CD4-positive, alpha-beta T cell treated with Interleukin-17A for 4 hours (primary cell): Measurements from ENCODE around the gene ADIG.

Experiments used
- DNase-seq: peaks from one replicate; pipeline ENCODE4 v3.0.0-alpha.2; 2020; ENCODE audit warnings: mixed read lengths

The ADIG gene

DNA sequence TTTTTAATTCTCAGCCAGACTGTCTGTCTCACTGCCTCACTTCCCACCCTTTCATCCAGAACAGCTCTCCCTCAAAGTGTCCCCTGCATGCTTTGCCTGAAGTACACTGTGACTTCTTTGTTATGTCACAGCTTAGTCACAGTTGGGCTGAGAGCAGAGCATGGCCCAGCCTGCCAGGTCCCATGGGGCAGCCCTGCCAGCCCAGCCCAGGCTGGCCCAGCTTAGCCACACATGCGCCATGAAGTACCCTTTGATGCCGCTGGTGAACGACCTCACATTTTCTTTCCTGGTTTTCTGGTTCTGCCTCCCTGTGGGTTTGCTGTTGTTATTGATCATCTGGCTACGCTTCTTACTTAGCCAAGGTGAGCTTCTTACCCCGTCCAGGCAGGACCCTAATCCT, at the start of gene ADIG:
ADIG (plus strand) TSS at position 185 of the 400 bp plus-strand sequence; CDS start at position 239, 54 bp downstream.
- no peak for DNase-seq

DNA sequence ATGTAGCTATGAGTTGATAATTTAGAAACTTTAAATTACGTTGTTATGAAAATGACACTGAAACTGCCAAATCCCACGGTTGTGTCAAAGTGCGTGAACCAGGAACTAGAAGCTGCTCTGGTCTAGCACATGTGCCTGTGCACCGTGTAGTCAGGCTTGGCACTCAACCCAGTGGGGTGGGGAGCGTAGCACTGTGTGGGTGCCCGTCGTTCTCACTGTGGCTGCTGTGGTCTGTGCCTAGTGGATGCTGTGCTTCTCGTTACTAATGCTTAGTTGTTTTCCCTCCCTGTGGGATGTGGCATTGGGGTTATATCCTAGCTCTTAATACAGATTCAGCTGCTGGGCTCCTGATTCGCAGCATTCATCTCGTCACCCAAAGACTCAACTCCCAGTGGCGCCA, 46.2 kb upstream of the ADIG start:
- DNase-seq: no peak

DNA sequence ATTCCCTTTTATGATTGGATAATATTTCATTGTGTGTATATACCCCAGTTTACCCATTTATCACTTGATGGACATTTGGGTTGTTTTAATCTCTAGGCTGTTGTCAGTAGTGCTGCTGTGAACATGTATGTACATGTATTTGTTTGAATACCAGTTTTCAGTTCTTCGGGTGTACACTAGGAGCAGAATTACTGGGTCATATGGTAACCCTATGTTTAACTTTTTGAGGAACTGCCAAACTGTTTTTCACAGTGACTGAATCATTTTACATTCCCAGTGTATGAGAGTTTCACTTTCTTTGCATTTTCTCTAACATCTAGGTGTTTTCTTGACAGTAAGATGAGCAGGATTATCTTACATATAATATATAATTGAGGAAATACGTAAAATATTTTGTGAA, 44.7 kb upstream of the ADIG start:
- DNase-seq: no peak

DNA sequence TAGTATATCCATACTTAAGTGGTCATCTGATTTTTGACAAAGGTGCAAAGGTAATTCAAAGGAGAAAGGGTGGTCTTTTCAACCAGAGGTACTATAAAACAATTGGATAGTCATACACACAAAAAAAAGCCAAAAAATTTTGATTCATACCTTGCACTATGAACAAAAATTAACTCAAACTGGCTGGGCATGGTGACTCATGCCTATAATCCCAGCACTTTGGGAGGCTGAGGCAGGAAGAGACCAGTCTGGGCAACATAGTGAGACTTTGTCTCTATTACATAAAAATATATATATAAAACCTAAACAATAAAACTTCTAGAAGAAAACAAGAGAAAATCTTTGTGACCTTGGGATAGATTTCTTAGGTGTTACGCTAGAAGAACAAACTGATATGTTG, 43.8 kb upstream of the ADIG start:
- DNase-seq: no peak

DNA sequence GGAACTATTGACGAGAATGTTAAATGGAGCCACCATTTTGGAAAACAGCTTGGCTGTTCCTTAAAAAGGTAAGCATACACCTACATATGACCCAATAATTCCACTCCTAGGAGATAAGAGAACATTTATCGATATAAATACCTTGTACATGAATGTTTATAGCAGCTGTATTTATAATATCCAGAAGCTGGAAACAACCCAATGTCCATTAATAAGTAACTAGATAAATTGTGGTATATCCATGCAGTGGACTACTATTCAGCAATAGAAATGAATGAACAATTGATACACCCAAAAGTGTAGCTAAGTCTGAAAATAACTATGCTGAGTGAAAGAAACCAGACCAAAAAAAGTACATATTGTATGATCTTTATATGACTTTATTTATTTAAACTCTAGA, 42.2 kb upstream of the ADIG start:
- no peak for DNase-seq

DNA sequence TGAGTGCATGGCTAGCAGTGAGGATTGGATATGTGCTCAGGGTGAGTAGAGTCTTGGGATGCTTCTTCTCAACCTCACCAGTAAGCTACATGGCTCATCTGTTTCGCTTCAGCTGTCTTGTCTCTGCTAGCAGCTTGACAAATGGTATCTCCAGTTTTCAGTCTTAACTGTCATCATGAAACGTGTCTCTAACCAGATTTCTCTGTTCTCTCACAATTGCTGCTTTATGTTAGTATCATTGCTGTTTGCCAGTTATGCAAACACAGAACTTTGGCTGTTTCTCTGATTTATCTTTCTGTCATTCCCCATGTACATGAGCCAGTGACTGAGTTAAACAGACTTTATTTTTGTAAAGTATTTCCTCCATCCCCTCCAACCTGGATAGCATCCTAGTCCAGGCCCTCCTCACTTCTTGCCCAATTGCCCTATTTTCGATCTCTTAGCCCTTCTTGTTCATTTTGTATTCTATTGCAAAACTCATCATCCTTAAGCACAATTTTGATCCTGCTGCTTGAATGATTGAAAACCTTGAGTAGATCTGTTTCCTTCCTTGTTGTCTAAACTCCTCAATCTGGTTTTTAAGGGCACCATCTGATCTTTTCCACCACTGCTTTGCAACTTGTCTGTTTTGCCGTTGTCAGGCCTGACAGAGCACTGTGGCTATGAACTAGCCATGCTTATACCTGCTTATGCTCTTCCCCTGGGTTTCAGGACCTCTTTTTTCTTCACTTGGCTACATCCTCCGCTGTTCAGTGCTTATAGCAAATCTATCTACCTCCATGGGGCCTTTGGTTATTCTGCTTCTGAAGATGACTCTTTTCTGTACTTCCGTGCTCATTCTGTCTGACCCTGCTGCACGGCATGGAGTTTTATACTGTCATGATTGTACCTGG, 37.7 kb upstream of the ADIG start:
- DNase-seq: no peak

DNA sequence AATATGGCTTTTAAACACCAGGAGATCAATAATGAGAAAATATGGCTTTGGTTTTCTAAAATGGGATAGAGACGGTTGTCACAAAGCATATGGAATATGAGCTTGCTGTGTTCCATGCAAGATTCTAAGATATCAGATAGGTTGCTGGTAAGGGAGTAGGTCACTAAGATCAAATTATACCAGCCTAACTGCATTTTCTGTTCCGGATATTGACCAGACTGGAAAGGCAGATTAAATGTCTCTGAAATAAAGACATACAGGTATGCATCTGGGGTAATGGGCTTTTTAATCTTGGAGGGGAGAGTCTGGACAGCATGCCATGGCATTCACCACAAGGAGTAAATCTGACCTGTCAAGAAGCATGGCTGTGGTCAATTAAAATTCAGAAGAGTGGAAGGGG, 35.2 kb upstream of the ADIG start:
- DNase-seq: no peak

DNA sequence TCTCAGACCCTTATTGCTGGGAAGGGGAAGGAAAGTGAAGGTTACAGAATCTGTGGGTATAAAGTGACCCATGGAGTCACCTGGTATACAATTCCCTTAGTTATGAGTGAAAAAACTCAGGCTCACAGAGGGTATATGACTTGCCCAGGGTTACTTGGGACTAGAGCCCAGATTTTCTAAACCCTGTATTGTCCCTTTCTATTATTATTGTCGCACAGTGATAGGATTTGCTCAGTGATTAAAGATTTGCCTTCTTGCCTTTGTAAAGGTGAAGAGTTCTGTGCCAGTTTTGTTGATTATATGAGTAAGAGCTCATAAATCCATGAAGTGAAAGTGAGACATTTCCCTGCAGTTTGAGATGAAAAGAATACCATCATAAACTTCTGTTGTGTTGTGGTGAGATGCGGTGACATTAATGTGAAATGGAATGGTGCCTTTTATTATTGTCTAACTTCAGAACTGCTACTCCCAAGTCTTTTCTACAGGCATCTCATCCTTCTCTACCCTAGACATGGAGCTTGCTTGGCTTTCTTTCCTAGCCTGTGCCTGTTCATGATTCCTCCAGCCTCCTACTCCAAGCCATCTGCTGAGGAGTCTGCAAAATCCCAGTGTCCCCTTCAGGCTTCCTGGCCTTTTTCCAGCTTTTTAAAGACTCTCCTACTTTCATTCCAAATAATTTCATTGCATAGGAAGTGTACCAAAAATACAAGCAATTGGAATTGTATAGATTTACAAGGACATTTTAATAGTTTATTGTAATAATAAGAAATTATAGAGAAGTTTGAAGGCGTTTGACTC, 33.5 kb upstream of the ADIG start:
- DNase-seq: no peak

DNA sequence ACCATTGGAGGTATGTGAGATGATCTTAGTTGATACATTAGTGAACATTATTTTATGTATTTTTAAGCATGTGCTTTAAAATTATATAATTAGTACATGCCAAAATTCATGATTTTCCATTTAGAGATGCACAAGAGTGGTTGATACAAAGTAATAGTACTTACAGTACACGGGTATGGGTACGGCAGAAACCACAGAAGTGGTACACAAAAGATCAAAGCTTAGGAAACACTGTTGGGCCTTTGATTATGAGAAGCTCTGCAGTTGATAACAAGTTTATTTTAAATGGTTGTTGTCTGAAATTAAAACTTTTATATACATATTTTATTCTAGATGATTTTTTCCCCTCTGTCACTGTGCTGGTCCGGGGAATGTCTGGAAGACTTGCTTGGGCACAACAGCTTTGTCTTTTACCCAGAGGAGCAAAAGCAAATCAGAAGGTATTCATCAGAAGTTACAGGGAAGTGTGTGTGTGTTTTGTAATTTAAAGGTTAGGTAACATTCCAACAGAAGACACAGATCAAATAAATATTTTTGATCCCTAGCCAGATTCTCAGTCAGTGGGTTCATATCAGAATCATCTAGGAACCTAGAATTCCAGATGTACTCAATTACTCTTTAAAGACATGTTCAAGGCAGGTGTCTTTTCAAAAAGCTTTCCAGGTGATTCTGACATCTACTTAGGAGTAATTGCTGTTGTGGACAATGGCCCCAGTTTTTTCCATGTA, 32.5 kb upstream of the ADIG start:
- no peak for DNase-seq

DNA sequence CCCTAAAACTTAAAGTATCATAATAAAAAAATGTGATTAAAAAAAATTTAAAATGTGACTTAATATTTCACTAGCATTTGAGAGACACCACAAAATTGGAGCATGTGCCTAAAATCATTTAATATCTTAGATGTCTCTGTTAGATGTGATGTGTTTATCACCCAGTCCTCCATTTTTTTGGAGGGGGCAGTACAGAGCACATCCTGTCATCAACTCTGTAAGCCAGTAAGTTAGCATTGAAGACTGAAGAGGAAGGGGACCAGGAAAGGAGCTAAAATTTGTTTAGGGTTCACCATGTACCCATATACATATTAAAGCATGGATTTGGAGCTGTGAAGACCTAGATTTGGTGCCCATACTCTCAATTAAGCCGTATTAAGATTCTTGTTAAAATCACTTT, 30.7 kb upstream of the ADIG start:
- no peak for DNase-seq

DNA sequence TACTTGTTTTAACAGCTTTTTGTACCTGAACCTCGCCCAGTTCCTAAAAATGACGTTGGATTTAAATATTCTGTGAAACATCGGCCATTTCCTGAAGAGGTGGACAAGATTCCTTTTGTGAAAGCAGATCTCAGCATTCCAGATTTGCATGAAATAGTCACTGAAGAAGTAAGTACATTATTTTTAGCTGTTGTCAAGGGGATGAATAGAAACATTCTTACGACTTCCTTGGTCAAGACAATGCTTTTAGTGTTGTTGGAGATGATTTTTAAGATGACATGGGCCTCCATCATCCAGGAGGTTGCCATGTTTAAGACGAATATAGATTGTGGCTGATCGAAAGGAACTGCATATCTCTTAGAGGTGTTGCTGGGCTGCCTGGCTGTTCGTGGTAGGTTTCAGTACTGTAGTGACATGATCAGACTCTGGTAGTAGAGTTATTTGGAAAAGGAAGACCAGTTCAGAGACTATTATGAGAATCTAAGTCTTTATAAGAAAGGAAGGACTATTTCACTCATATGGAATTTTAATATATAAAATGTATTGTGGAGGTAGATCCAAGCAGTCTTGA, 29.9 kb upstream of the ADIG start:
- no peak for DNase-seq

DNA sequence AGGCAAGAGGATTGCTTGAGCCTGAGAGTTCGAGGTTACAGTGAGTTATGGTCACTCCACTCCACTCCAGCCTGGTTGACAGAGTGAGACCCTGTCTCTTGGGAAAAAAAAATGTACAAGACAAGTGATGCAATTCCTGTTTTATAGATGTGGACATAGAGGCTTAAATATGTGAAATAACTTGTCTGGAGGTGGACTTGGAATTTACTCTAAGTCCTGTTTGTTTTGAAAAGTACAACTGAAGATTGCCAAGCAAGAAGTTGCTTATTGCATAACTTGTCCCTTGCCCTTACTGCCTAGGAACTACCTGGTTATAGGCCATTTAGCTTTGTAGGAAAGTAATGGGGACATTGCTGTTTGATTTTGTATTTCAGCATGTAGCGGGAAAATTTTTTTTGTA, 26.0 kb upstream of the ADIG start:
- DNase-seq: no peak

DNA sequence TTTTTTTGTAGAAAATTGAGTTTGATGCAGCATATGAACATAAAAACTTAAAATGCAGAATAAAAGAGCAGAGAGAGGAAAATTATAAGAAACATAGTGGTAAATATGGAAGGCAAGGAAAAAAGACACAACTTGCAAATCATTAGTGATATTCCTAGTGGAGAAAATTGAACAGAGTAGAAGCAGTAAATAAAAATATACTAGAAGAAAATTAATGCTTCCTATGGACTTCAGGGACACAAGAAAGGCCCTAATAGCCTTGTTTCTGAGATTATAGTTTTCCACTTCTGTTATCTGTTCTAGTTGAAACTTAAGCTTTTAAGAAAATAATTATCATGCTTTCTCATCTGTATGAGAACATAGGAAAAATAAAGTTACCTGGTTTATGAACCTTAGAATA, 25.6 kb upstream of the ADIG start:
- DNase-seq: no peak

DNA sequence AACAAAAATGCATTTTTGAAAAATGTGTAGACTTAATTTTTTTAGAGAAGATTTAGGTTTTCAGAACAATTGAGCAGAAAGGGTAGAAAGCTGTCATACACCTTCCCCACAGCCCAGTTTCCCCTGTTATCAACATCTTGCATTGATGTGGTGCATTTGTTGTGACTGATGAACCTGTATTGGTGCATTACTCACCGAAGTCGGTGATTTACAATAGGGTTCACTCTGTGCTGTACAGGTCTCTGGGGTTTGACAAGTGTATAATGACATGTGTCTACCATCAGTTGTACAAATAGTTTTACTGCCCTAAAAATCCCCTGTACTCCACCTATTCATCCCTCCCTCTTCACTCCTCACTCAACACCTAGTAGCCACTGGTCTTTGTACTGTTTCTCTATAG, 23.8 kb upstream of the ADIG start:
- DNase-seq: no peak

DNA sequence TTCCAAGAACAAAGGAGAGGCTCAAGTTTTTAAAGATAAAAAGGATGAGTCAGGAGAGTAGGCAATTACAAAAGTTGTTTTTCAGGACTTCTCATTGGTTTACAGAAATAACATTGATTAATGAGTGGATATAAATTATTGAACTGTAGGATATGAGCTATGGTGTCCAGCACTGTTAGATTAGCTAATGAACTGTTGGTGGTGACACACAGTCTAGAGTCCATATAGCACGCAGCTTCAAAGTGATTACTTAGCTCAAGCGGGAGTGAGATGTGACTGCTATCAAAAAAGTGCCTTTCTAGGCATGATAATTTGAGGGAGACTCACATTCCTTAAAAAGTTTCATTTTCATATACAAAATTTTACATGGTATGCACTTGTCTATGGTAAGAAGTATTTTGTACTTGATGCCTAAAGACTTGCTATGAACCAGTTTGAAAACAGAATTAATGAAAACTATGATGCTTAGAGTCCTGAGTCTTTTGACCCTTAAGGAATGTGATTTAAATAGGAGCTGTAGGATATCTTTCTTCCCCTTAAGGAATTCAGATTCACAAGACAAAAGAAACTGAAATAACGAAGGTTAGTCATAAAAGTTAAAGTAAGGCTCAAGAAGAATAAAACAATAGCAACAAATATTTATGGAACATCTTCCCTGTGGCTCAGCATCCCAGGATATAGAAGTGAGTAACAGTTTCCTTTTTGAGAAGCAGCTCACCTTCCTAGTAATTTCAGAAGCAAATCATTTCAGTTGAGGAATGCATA, 22.2 kb upstream of the ADIG start:
- DNase-seq: no peak

DNA sequence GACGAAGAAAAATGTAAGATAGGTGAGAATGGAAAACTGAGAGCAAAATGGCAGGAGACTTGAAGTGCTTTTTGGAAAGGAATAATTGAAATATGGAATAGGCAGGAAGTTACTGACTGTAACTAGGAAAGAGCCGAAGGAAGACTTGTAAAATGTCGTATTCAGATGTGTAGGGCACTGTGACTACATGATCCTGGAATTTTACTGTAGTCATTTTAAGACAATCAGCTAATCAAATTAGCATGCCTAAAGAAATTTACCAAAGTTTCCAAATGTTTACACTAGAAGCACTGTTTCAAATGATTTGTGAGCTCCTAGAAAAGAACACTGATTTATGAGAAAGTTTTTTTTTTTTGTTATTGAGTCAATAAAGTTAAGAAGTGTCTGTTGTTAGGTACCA, 21.2 kb upstream of the ADIG start:
- no peak for DNase-seq

DNA sequence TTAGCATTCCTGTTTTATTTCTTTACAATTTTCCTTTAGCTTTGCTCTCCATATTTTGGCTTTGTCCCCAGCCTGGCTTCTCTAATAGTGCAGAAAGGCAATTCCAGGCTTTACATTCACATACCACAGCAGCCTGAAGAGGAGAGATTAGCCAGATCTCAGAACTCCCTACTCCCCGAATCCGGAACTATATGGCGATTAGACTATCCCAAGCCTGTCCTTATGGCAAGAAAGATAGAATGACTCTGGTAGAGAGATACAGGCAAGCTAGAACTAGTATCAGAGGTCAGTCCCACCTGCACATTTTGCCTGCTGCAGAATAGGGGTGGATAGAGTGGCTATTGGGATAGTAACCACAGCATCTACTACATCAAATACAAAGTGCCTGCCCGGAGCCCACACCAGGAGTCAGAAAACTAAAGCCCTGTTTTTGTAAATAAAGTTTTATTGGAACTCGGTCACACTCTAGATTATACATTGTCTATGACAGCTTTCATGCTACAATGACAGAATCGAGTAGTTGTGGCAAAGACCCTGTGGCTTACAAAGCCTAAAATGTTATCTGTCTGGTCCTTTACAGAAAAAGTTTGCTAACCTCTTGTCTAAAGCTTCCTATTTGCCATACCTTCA, 17.1 kb upstream of the ADIG start:
- DNase-seq: no peak

DNA sequence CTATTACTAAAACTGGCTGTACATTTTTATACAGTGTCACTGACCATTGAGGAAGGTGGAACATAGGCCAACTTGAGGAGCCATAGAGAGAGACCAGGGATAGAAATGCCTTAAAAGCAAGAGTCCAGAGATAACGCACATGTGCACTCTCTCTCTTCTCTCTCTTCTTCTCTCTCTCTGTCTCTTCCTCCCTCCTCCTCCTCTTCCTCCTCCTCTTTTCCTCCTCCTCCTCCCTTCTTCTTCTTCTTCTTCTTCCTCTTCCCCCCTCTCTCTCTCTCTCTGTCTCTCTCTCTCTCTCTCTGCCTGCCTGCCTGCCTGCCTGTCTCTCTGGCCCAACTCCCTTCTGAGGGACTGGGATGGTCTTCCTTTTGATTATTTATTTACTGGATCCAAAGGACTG, 16.3 kb upstream of the ADIG start:
- no peak for DNase-seq

DNA sequence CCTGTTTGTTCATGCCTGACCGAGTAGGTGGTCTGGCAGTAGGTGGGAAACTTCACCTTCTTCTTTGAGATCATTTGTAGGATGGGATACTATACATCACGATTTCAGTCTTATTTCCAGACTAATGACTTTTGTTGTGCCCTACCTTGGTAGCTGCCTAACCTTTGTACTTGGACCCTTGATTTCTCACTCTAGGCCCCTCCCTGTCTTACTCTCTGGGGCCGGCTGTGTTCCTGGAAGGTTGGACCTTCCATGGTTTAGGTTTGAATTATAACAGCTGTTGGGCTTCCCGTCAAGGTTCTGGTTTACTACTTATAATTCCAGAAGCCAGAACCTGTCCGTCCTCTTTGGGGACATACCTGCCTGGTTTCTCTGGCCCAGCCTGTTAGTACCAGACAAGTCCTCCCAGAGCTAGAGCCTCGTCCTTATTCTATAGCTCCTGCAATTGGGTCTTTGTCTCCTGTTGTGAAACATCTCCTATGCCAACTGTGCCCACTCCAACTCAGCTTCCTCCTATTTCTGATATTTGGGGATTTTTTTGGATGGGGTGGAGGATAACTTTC, 14.9 kb upstream of the ADIG start:
- DNase-seq: no peak

DNA sequence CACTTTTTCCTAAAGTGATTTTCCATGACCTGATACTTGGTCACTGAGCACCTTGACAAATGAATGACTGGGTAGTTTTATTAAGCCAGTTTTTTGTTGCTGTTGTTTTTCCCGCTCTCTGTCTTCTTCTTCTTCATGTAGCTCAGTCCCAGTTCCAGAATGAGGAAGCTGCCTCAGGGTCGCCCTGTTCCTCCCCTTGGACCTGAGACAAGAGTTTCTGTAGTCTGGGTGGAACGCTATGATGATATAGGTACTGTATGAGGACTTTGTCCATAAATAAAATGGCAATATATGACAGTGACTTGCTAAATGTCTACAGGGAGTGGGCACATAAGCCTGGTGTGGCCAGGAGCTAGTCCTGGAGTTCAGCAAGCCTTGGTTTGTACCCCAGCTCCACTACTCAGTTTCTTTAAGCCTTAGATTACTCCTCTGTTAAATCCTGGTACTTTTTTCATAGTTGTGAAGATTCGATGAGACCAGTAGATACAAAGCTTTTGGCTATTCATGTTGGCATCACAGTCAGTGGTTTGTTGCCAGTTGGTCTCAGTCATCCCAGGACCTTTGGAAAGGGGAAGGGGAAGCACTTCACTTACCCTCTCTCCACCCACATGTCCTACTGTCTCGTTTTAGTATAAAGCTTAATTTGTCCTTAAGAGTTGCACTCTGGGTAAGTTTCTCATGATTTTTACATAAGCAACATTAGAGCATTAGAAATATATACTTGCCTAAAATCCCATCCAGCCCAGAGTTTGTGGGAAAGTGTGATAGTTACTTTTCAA, 11.1 kb upstream of the ADIG start:
- no peak for DNase-seq

DNA sequence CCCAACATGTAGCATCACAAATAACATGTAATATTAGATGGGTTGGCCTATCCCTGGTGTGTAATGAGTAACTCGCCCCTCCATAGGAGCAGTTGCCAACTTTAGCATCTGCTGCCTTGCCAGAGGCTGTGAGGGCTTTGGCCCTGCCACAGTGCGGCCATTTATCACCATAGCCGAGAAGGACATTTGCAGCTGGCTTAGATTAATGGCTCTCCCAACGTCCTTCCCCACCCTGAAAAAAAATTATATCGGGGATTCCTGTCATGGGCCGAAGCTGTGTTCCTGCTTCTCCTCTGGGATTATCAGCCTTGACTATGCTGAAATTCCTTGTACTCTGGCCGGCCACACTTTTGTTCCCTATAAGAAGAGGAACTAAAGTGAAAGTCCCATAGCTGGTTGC, 7.6 kb upstream of the ADIG start:
- DNase-seq: no peak
